HFF-Myc (cell line): ENCODE data around the gene B9D1.

Source experiments
- DNase-seq: peaks from one replicate; pipeline ENCODE4 v3.0.0-alpha.2; 2011; ENCODE audit warnings: low read depth; ENCODE audit errors: extremely low read depth
- H3K4me3 ChIP-seq: replicated peaks from 2 replicates; pipeline ENCODE4 v1.5.1; 2011; ENCODE audit warnings: low read depth, mild to moderate bottlenecking, control low read depth, low read length
- CTCF ChIP-seq: IDR thresholded peaks from 2 replicates; pipeline ENCODE4 v1.5.1; 2012; ENCODE audit warnings: mild to moderate bottlenecking, low read depth, low read length, control low read depth; ENCODE audit errors: missing control alignments

B9D1 gene

GRCh38 chr17:19347323-19348080, 15.0 kb downstream of the B9D1 start:
- no peak for TF ChIP-seq CTCF
- no peak overlapping the region for H3K4me3 ChIP-seq
- DNase-seq: no peak

- no peak for TF ChIP-seq CTCF
- H3K4me3 ChIP-seq: no peak overlapping the region
- peak; percentile 55 for DNase-seq
Observed at GRCh38 chr17:19346351-19347255, 15.9 kb downstream of the B9D1 start.

- no peak for DNase-seq
- no peak for TF ChIP-seq CTCF
Observed at GRCh38 chr17:19345486-19346350, 16.8 kb downstream of the B9D1 start.

DNA sequence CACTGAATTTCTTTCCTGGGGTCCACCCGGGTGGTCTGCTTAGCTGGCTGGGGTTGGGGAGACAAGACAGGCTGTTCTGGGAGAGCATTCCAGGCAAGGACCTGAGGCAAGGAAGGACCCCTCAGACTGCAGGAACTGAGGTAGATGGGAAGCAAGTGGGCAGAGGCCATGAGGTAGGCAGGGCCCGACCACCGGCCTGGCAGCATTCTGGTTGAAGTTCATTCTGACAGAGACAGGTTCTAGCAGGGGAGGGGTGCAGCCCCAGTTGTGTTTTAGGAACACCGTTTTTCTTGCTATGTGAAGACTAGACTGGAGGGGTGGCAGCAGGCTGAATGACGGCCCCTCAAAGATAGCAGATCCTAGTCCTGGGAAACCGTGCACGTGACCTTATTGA, 17.5 kb downstream of the B9D1 start:
- DNase-seq: no peak
- H3K4me3 ChIP-seq: no peak overlapping the region
- TF ChIP-seq CTCF: no peak

More at GRCh38 chr17:19345486-19346350, 16.8 kb downstream of the B9D1 start:
- no peak overlapping the region for H3K4me3 ChIP-seq

GRCh38 chr17:19344311-19345066, 18.0 kb downstream of the B9D1 start:
- H3K4me3 ChIP-seq: no peak overlapping the region
- no peak for TF ChIP-seq CTCF
- DNase-seq: no peak
